Heart left ventricle (tissue), 16 donors: Measurements from ENCODE around the gene NCK2. TPM values are rescaled to one million over a fixed set of nuclear protein-coding genes. Genes with fewer than 3 reads are reported as not detected.
"Not testable (repeated sequence)": the region's sequence is repeated elsewhere in the genome, so short reads cannot be mapped to it uniquely, and the experiment has no call there.

Experiments
- ATAC-seq, 4 donors: fragments of 200-7000 bp; cut with Tn5 transposase; one replicate each; pipeline ENCODE4 v1.9.1; 2020 to 2022; ENCODE audit warnings: moderate library complexity in 4 of 4, mild to moderate bottlenecking in 3 of 4, moderate number of reproducible peaks in 1 of 4
- DNase-seq, 5 donors: peaks; one replicate each; pipeline ENCODE4 v3.0.0-alpha.2; 2020
- H3K27ac ChIP-seq, 12 donors: fragments of 200-600 bp; sonication (generic) in 4 of 12; one replicate each; pipeline versions ENCODE4 v1.5.0 to v1.8.0; 2016 to 2022; ENCODE audit warnings: mild to moderate bottlenecking in 2 of 12
- H3K27me3 ChIP-seq, 9 donors: fragments of 200-600 bp; sonication (generic) in 2 of 9; one replicate each; pipeline versions ENCODE4 v1.5.1 to v1.8.0; 2016 to 2022; ENCODE audit warnings: mild to moderate bottlenecking in 3 of 9
- H3K36me3 ChIP-seq, 9 donors: fragments of 200-600 bp; sonication (generic) in 2 of 9; one replicate each; pipeline versions ENCODE4 v1.5.0 to v1.8.0; 2018 to 2022; ENCODE audit warnings: mild to moderate bottlenecking in 2 of 9
- H3K4me1 ChIP-seq, 12 donors: fragments of 200-600 bp; sonication (generic) in 4 of 12; one replicate each; pipeline versions ENCODE4 v1.5.0 to v1.8.0; 2016 to 2022; ENCODE audit warnings: mild to moderate bottlenecking in 3 of 12
- H3K4me3 ChIP-seq, 12 donors: fragments of 200-600 bp; sonication (generic) in 4 of 12; one replicate each; pipeline versions ENCODE4 v1.5.0 to v1.8.0; 2017 to 2022; ENCODE audit warnings: mild to moderate bottlenecking in 9 of 12, moderate library complexity in 4 of 12
- H3K9me3 ChIP-seq, 12 donors: fragments of 200-600 bp; sonication (generic) in 4 of 12; one replicate each; pipeline versions ENCODE4 v1.5.0 to v1.8.0; 2016 to 2022; ENCODE audit warnings: mild to moderate bottlenecking in 1 of 12
- CTCF ChIP-seq, 12 donors: fragments of 200-600 bp; sonication (generic) in 4 of 12; IDR thresholded peaks; one replicate each; pipeline versions ENCODE4 v1.5.0 to v1.8.0; 2018 to 2022; ENCODE audit warnings: antibody characterized with exemption in 12 of 12, mild to moderate bottlenecking in 5 of 12
- POLR2A ChIP-seq, 2 donors: fragments of 450-650 bp; IDR thresholded peaks; one replicate each; pipeline ENCODE4 v1.6.1; 2017; ENCODE audit warnings: antibody characterized with exemption in 2 of 2, mild to moderate bottlenecking in 2 of 2, moderate library complexity in 2 of 2
- WGBS, 4 donors: extraction: QIAGEN DNeasy Blood & Tissue Kit in 2 of 4; methylation state at CpG; one replicate each; pipeline versions ENCODE4 v1.1.5 to v1.1.7; 2013 to 2018; 5-methylcytosine and 5-hydroxymethylcytosine counted together
- intact Hi-C, 10 donors: fragments of 100-400 bp; cut with DNase I; formaldehyde crosslinking; loops; one replicate each; pipeline versions ENCODE4 v1.11.1 to v1.14.2; 2022
- polyA plus RNA-seq, 2 donors: library from polyadenylated mRNA; stranded (reverse); fragments of 200-250 nt; gene quantifications; one replicate each; pipeline ENCODE4 v1.2.3, GENCODE V29; 2013
- total RNA-seq, 9 donors: library from RNA; depleted of rRNA in 2 of 9; stranded (reverse); fragments of >200 nt in 2 of 9; fragmentation: NEBNext Ultra II Directional in 3 of 9; extraction: Animal tissue kit (Norgen Biotek cat#: 25700) in 3 of 9; gene quantifications; one replicate each; pipeline versions ENCODE4 v1.1.0 to v1.2.4, GENCODE V29; 2016 to 2023
- donor health status: ischemic (EF 13 %, LVEDD 7.1; RV severe dilation, severe dysfunction).
- donor health status: healthy with polysubstance abuse.
- donor health status: DM: no; HTN: yes; CAD: no.
- donor health status: DM: no; HTN: no; CAD: no.
- donor health status: ischemic (EF 25% LVEDD 6.9; RV normal size, moderate dysfunction).
- donor health status: ischemic (EF 25% LVEDD 5.7; RV mildly dilated, moderate dysfunction).
- donor health status: healthy.
- donor health status: DM: yes; HTN: yes; CAD: no.
- donor health status: ischemic (EF 35%, LVEDD 5.7; RV mildly dilated, moderate dysfunction).
- donor health status: nonischemic (EF 11% LVEDD 7.7; RV severe dilation, severe dysfunction).
- donor health status: DM: yes; HTN: yes; CAD: no.
- donor health status: PGD.
- donor health status: ischemic (EF 29% LVEDD 5.4; RV normal size, mild dysfunction).
- donor health status: nonischemic (EF 23%, LVEDD 6.1; RV moderate dilation, normal function).

Gene NCK2
- total and polyA plus RNA-seq, 11 donors: 22.6 to 54.2 (median 33.4) TPM

GRCh38 chr2:105755895-105756294 is 11.2 kb downstream of the NCK2 start:
- Histone ChIP-seq H3K4me3 (no peak overlapping the region), H3K4me1 (peaks cover 0 to 78% (median 40%) of the 10 kb centered on the region in 12 donors), H3K9me3 (no peaks in the 10 kb centered on the region), H3K27ac (peak overlapping the region in 1 of 12 donors; percentile 56), H3K36me3 (peaks cover 0 to 8% (median 0%) of the 10 kb centered on the region in 9 donors), H3K27me3 (no peaks in the 10 kb centered on the region)
- no peak for ATAC-seq
- WGBS, 4 donors: 24 to 44% (median 30%) methylated on average over 4 of the region's 4 CpGs
- TF ChIP-seq POLR2A (IDR thresholded peaks at IDR 0.05) (no peak), CTCF (IDR thresholded peaks at IDR 0.05) (no peak)
- DNase-seq: no peak
- intact Hi-C loops: no loop called here

- H3K36me3 ChIP-seq: peaks cover 0 to 7% (median 0%) of the 10 kb centered on the region in 9 donors
- peak overlapping the region in 1 of 12 donors; percentile 56 for H3K27ac ChIP-seq
- 79 to 96% (median 87%) methylated on average over 4 of the region's 4 CpGs for whole genome bisulfite sequencing, 4 donors
- no peaks in the 10 kb centered on the region for H3K27me3 ChIP-seq
- H3K4me3 ChIP-seq: no peak overlapping the region
- no peaks in the 10 kb centered on the region for H3K9me3 ChIP-seq
- intact Hi-C loops: no loop called here
- TF ChIP-seq POLR2A (IDR thresholded peaks at IDR 0.05): no peak
- no peak for TF ChIP-seq CTCF (IDR thresholded peaks at IDR 0.05)
- no peak for ATAC-seq
- peaks cover 0 to 78% (median 43%) of the 10 kb centered on the region in 12 donors for H3K4me1 ChIP-seq
- no peak for DNase-seq
Measured at GRCh38 chr2:105756435-105756834, 11.7 kb downstream of the NCK2 start.

GRCh38 chr2:105756865-105757264 is 12.2 kb downstream of the NCK2 start:
- H3K36me3 ChIP-seq, H3K4me3 ChIP-seq, H3K9me3 ChIP-seq, DNase-seq, H3K27me3 ChIP-seq, ATAC-seq, intact Hi-C loops: not testable (repeated sequence)
- Histone ChIP-seq H3K4me1 (peaks cover 0 to 78% (median 47%) of the 10 kb centered on the region in 12 donors), H3K27ac (peak overlapping the region in 1 of 12 donors; percentile 56)
- WGBS, 4 donors: 87 to 93% (median 93%) methylated on average over 10 of the region's 10 CpGs

GRCh38 chr2:105757433-105757832 is 12.7 kb downstream of the NCK2 start:
- TF ChIP-seq POLR2A (IDR thresholded peaks at IDR 0.05) (no peak), CTCF (IDR thresholded peaks at IDR 0.05) (no peak)
- Histone ChIP-seq H3K9me3 (no peaks in the 10 kb centered on the region), H3K36me3 (no peaks in the 10 kb centered on the region), H3K27ac (peak overlapping the region in 1 of 12 donors; percentile 56), H3K27me3 (no peaks in the 10 kb centered on the region), H3K4me3 (no peak overlapping the region), H3K4me1 (peaks cover 0 to 79% (median 53%) of the 10 kb centered on the region in 12 donors)
- DNase-seq (no peak), ATAC-seq (no peak)
- intact Hi-C loops: no loop called here
- WGBS, 4 donors: 87 to 96% (median 89%) methylated on average over 4 of the region's 4 CpGs

- DNase-seq: no peak
- no peaks in the 10 kb centered on the region for H3K27me3 ChIP-seq
- H3K36me3 ChIP-seq: peaks cover 0 to 2% (median 0%) of the 10 kb centered on the region in 9 donors
- no peak overlapping the region for H3K27ac ChIP-seq
- peaks cover 3 to 72% (median 43%) of the 10 kb centered on the region in 12 donors for H3K4me1 ChIP-seq
- TF ChIP-seq CTCF (IDR thresholded peaks at IDR 0.05) (no peak), POLR2A (IDR thresholded peaks at IDR 0.05) (no peak)
- intact Hi-C loops: no loop called here
- H3K4me3 ChIP-seq: no peak overlapping the region
- 80 to 93% (median 88%) methylated on average over 8 of the region's 8 CpGs for WGBS, 4 donors
- ATAC-seq: no peak
- no peaks in the 10 kb centered on the region for H3K9me3 ChIP-seq
Measured at GRCh38 chr2:105760191-105760590, 15.5 kb downstream of the NCK2 start.
